RWPE1 (cell line): ENCODE measurements around the gene IP6K1.
"Not testable (repeated sequence)": the region's sequence is repeated elsewhere in the genome, so short reads cannot be mapped to it uniquely, and the experiment has no call there.

Experiments used
- CTCF ChIA-PET: fragments of 350-600 bp; sonication (Branson Sonifier 250); formaldehyde crosslinking; extraction: SDS; loops from one replicate; lab custom pipeline; 2021; lab: Yijun Ruan, JAX
- POLR2A ChIA-PET: fragments of 400-600 bp; formaldehyde crosslinking; extraction: SDS; loops from one replicate; lab custom pipeline; 2020; ENCODE audit warnings: antibody characterized with exemption; ENCODE audit not compliant: low non-redundant PET; lab: Yijun Ruan, JAX
- DNase-seq: peaks from one replicate; pipeline ENCODE4 v3.0.0; 2012; ENCODE audit warnings: low spot score
- H3K27ac ChIP-seq: fragments of 450-650 bp; 2 replicates; pipeline ENCODE4 v1.5.1; 2017
- CTCF ChIP-seq: fragments of 450-650 bp; conservative IDR thresholded peaks from 2 replicates; pipeline ENCODE4 v1.5.1; 2017; ENCODE audit warnings: low read depth, mild to moderate bottlenecking

The IP6K1 gene

DNA sequence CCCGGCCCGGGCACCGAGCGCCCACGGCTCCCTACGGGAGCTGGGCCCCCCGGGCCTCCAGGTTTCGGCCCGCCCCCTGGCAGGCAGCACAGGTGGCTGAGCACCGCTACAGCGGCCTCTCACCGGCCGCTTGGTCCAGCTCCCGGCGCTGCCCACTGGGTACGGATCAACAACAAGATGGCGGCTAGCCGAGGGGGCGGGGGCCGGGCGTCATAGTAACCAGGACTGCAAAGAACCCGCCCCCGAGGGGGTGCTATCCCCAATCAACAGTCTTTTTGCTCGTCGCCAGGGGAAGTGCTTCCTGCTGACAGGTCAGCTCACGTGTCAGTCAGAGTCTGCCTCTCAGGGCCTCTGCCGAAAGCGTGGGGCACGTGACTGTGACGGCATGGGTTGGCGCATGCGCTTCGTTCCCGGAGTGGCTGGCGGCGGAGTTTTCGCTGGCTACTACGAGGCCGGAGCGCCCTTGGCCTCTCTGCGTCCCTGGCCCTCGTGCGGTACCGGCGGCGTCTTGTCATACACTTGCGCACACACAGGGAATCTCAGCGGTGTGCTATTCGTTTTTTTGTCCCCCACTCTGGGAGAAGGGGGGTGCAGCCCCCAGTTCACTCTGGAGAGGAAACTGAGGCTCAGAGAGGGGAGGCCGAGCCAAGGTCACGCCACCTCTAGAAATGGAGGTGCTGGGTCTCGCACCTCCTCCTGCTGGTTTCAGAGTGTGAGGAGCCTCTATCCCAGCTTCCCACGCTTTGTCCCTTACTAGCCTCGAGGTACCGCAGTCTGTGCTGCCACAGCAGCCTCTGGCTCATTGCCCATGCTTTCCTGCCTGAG, at the start of gene IP6K1:
TSS of gene IP6K1 (minus strand) at position 186 of the 825 bp plus-strand sequence. CDS start 38,502 bp downstream, outside the sequence.
- H3K27ac ChIP-seq, result peak within 1 kb of the TSS; percentile 83
- POLR2A ChIA-PET, result no interaction called here
- DNase-seq, result peak; percentile 100
- TF ChIP-seq CTCF, result no peak
- CTCF ChIA-PET, result interaction anchor here (1.1 kb wide), 1 partner anchor 53 kb away, joined by 4 read pairs; no protein-coding TSS in a partner anchor

DNA sequence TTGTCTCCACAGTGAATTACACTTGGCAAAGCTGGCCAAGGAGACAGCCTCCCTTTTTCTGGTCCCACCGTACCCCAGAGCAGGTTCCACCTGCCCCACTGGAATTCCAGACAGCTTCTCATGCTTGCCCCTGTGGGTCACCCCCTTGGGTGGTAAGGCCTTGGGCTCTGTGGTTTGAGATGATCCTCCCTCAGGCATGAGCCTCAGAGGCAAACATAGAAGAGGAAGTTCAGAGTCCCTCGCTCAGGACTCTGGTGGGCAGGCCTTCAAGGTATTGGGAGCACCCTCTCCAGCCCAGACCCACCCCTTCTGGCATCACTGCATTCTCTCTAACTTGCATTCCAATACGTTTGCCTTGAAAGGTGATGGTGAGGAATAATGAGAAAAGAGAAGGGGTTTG, 45.0 kb upstream of the IP6K1 start:
- POLR2A ChIA-PET, result no interaction called here
- TF ChIP-seq CTCF, result no peak
- H3K27ac ChIP-seq, result no peak overlapping the region
- DNase-seq, result no peak
- CTCF ChIA-PET, result no interaction called here

DNA sequence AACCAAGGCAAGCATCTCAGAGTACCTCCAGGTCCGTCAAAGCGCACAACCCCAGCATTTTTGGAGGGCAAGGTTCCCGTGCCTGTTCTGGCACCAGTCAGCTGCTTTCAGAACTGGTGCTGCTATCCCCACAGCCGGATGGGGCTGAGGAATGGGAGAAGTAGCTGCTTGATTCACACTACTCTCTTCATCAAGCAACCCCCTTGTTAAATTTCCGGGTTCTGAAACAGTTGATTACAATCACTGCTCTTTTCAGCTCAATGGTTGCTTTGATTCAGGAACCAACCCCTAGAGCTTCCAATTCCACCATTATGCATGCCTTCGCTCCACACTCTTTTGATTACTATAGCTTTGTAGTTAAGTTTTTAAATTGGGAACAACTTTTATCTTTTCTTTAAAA, 39.7 kb upstream of the IP6K1 start:
- DNase-seq, result no peak
- CTCF ChIA-PET, result interaction anchor here (0.7 kb wide), 1 partner anchor 11 kb away, joined by 5 read pairs; no protein-coding TSS in a partner anchor
- H3K27ac ChIP-seq, result no peak overlapping the region
- POLR2A ChIA-PET, result no interaction called here
- TF ChIP-seq CTCF, result no peak

GRCh38 chr3:49823131-49823530, 36.8 kb upstream of the IP6K1 start:
- DNase-seq, H3K27ac ChIP-seq, CTCF ChIA-PET, POLR2A ChIA-PET: not testable (repeated sequence)

- no peak for TF ChIP-seq CTCF
- POLR2A ChIA-PET, result no interaction called here
- DNase-seq, result peak; percentile 34
- CTCF ChIA-PET, result interaction anchor here (0.5 to 0.6 kb wide), 2 partner anchors 11 to 520 kb away, joined by 3 to 4 read pairs; no protein-coding TSS in a partner anchor
- H3K27ac ChIP-seq, result peak within 1 kb of the TSS; percentile 72
Measured at GRCh38 chr3:49813497-49814174, 27.3 kb upstream of the IP6K1 start, which contains the start of gene UBA7. UBA7 (minus strand) TSS chr3:49813953; CDS start chr3:49813787, 166 bp downstream.

- peak overlapping the region; percentile 72 for H3K27ac ChIP-seq
- POLR2A ChIA-PET, result no interaction called here
- CTCF ChIA-PET, result interaction anchor here (0.5 kb wide), 1 partner anchor 519 kb away, joined by 4 read pairs; no protein-coding TSS in a partner anchor
- no peak for DNase-seq
- no peak for TF ChIP-seq CTCF
Measured at GRCh38 chr3:49812916-49813496, 26.7 kb upstream of the IP6K1 start.
